MM.1S (cell line): ENCODE measurements around the gene STOX2.

Experiments
- EZH2 ChIP-seq: fragments of 300-600 bp; sonication (generic); optimal IDR thresholded peaks from 2 replicates; pipeline ENCODE3; 2017; ENCODE audit warnings: low read depth, mild to moderate bottlenecking, antibody characterized with exemption, low read length, mixed read lengths
- TF ChIP-seq, protein P1 (sequence below): fragments of 300-600 bp; sonication (generic); IDR thresholded peaks from 2 replicates; pipeline ENCODE4 v1.5.1; 2016; ENCODE audit warnings: antibody characterized with exemption, low read length, mixed read lengths

GRCh38 chr4:184046148-184046547 is 141.0 kb downstream of the STOX2 start:
- TF ChIP-seq, protein P1, sequence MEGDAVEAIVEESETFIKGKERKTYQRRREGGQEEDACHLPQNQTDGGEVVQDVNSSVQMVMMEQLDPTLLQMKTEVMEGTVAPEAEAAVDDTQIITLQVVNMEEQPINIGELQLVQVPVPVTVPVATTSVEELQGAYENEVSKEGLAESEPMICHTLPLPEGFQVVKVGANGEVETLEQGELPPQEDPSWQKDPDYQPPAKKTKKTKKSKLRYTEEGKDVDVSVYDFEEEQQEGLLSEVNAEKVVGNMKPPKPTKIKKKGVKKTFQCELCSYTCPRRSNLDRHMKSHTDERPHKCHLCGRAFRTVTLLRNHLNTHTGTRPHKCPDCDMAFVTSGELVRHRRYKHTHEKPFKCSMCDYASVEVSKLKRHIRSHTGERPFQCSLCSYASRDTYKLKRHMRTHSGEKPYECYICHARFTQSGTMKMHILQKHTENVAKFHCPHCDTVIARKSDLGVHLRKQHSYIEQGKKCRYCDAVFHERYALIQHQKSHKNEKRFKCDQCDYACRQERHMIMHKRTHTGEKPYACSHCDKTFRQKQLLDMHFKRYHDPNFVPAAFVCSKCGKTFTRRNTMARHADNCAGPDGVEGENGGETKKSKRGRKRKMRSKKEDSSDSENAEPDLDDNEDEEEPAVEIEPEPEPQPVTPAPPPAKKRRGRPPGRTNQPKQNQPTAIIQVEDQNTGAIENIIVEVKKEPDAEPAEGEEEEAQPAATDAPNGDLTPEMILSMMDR = no peak
- TF ChIP-seq EZH2 = no peak
